IPS DF 6.9 (cell line): Measurements from ENCODE around the gene TEDC2.
"Not testable (repeated sequence)": the region's sequence is repeated elsewhere in the genome, so short reads cannot be mapped to it uniquely, and the experiment has no call there.

ENCODE experiments used
- DNase-seq: peaks from one replicate; pipeline ENCODE4 v3.0.0-alpha.2; 2013; ENCODE audit warnings: low read depth, low spot score
- H3K27ac ChIP-seq: one replicate; pipeline ENCODE4 v1.5.1; 2013; ENCODE audit warnings: low read length, control low read depth
- H3K27me3 ChIP-seq: 2 replicates; pipeline ENCODE4 v1.6.1; 2013; ENCODE audit warnings: mild to moderate bottlenecking, low read length; ENCODE audit not compliant: control insufficient read depth, insufficient read depth
- H3K36me3 ChIP-seq: 2 replicates; pipeline ENCODE4 v1.6.1; 2013; ENCODE audit warnings: low read length; ENCODE audit not compliant: control insufficient read depth, insufficient read depth
- H3K4me1 ChIP-seq: 2 replicates; pipeline ENCODE4 v1.6.1; 2013; ENCODE audit warnings: low read length; ENCODE audit not compliant: control insufficient read depth, insufficient read depth
- H3K4me3 ChIP-seq: 2 replicates; pipeline ENCODE4 v1.5.1; 2013; ENCODE audit warnings: mild to moderate bottlenecking, low read length
- H3K9me3 ChIP-seq: 2 replicates; pipeline ENCODE4 v1.6.1; 2013; ENCODE audit warnings: low read length, inconsistent platforms; ENCODE audit not compliant: control insufficient read depth, insufficient read depth
- WGBS: extraction: QIAGEN DNeasy Blood & Tissue Kit; methylation state at CpG from one replicate; pipeline ENCODE4 v1.1.7; 2013; ENCODE audit warnings: mixed read lengths, missing lambda C conversion rate; ENCODE audit not compliant: insufficient read length, insufficient coverage; 5-methylcytosine and 5-hydroxymethylcytosine counted together

TEDC2 gene

DNA sequence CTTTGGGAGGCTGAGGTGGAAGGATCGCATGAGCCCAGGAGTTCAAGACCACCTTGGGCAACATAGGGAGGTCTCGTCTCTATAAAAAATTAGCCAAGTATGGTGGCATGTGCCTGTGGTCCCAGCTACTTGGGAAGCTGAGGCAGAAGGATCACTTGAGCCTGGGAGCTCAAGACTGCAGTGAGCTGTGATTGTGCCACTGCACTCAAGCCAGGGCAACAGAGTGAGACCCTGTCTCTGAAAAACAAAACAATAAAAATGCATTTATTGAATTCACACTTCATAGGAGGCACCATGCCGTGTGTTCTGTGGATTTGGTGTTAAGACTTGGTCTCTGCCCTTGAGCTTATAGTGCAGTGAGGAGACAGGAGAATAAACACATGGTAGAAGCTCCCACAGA, 17.4 kb downstream of the TEDC2 start:
- H3K9me3 ChIP-seq, result no peaks in the 10 kb centered on the region
- H3K4me1 ChIP-seq, result peaks cover 4% of the 10 kb centered on the region
- no peak for DNase-seq
- no peaks in the 10 kb centered on the region for H3K36me3 ChIP-seq
- H3K4me3 ChIP-seq, result no peak overlapping the region
- peaks cover 4% of the 10 kb centered on the region; the same call in 1 of the 2 replicates for H3K27me3 ChIP-seq
- no CpG with 5 or more reads among the region's 3 CpGs for WGBS
- no peak overlapping the region for H3K27ac ChIP-seq

- no peak overlapping the region for H3K4me3 ChIP-seq
- peaks cover under 1% of the 10 kb centered on the region; the same call in 1 of the 2 replicates for H3K27me3 ChIP-seq
- DNase-seq, result no peak
- H3K4me1 ChIP-seq, result peaks cover 2% of the 10 kb centered on the region
- WGBS, result no CpG with 5 or more reads among the region's 8 CpGs
- H3K36me3 ChIP-seq, result no peaks in the 10 kb centered on the region
- no peak overlapping the region for H3K27ac ChIP-seq
- H3K9me3 ChIP-seq, result no peaks in the 10 kb centered on the region
These were observed 18.4 kb downstream of the TEDC2 start for GRCh38 chr16:2478279-2478678.

DNA sequence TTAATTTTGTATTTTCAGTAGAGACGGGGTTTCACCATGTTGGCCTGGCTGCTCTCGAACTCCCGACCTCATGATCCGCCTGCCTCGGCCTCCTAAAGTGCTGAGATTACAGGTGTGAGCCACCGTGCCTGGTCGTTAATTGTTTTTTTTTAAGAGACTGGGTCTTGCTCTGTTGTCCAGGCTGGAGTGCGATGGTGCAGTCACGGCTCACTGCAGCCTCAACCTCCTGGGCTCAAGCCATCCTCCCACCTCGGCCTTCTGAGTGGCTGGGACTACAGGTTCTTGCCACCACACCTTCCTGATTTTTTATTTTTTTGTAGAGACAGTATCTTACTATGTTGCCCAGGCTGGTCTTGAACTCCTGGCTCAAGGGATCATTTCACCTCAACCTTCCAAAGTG, 20.1 kb downstream of the TEDC2 start:
- WGBS, result no CpG with 5 or more reads among the region's 10 CpGs
- H3K27me3 ChIP-seq, DNase-seq: not testable (repeated sequence)

DNA sequence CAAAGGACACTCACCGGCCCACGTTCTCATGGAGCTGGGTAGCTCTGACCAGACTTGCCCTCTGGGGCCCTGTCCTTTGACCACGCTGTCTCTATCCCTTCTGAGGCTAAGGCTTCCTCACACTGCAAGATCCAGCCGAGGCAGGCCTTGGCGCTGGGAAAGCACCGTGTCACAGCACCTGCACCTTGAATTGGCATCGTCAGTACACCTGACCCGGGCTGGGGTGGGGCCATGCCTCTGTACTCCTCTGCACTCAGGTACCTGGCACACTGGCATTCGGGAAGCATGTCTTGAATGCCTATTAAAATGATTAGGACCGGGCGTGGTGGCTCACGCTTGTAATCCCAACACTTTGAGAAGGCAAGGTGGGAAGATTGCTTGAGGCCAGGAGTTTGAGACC, 21.0 kb downstream of the TEDC2 start:
- no peak overlapping the region for H3K4me3 ChIP-seq
- no peaks in the 10 kb centered on the region for H3K9me3 ChIP-seq
- no peaks in the 10 kb centered on the region; the same call in 1 of the 2 replicates for H3K4me1 ChIP-seq
- H3K27me3 ChIP-seq, result no peaks in the 10 kb centered on the region
- no peaks in the 10 kb centered on the region for H3K36me3 ChIP-seq
- DNase-seq, result no peak
- no CpG with 5 or more reads among the region's 12 CpGs for WGBS
- H3K27ac ChIP-seq, result no peak overlapping the region

More for the DNA sequence above, 20.1 kb downstream of the TEDC2 start:
- not testable (repeated sequence) for H3K36me3 ChIP-seq, H3K9me3 ChIP-seq, H3K27ac ChIP-seq, H3K4me3 ChIP-seq, H3K4me1 ChIP-seq

DNA sequence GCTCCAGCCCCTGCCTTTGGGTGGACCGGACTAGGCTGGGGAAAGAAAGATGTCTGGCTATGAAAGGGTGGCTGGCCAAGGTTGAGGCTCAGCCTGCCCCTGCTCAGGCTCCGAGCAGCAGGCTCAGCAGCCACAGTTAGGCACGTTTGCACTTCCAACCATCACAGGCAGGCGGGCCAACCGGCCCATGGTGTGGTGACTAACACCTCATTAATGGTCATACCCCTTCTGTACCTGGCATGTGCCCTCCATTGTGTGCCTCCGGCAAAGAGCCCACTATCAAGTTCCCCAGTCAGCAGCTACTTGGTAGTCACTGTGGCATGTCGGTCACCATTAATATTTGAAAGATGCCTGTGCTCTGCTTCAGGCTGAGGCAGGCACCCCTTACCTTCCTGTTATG, 21.8 kb downstream of the TEDC2 start:
- Histone ChIP-seq H3K27me3 (no peaks in the 10 kb centered on the region), H3K36me3 (no peaks in the 10 kb centered on the region), H3K9me3 (no peaks in the 10 kb centered on the region), H3K4me1 (no peaks in the 10 kb centered on the region), H3K4me3 (no peak overlapping the region), H3K27ac (no peak overlapping the region)
- no peak for DNase-seq
- no CpG with 5 or more reads among the region's 7 CpGs for whole genome bisulfite sequencing

GRCh38 chr16:2482249-2482648, 22.3 kb downstream of the TEDC2 start:
- no peaks in the 10 kb centered on the region for H3K36me3 ChIP-seq
- no peak overlapping the region for H3K27ac ChIP-seq
- no CpG with 5 or more reads among the region's 13 CpGs for WGBS

GRCh38 chr16:2482708-2483534, 23.0 kb downstream of the TEDC2 start:
- no peak for DNase-seq
- no CpG with 5 or more reads among the region's 32 CpGs for WGBS
- Histone ChIP-seq H3K4me1 (no peaks in the 10 kb centered on the region), H3K36me3 (no peaks in the 10 kb centered on the region), H3K9me3 (no peaks in the 10 kb centered on the region), H3K4me3 (no peak overlapping the region), H3K27me3 (no peaks in the 10 kb centered on the region), H3K27ac (no peak overlapping the region)

More at GRCh38 chr16:2482249-2482648, 22.3 kb downstream of the TEDC2 start:
- no peaks in the 10 kb centered on the region for H3K27me3 ChIP-seq
- DNase-seq, result no peak
- H3K4me1 ChIP-seq, result no peaks in the 10 kb centered on the region
- no peaks in the 10 kb centered on the region for H3K9me3 ChIP-seq
- no peak overlapping the region for H3K4me3 ChIP-seq

GRCh38 chr16:2483939-2484897, 24.3 kb downstream of the TEDC2 start:
- Histone ChIP-seq H3K27me3 (no peaks in the 10 kb centered on the region), H3K4me3 (no peak overlapping the region), H3K27ac (no peak overlapping the region), H3K36me3 (no peaks in the 10 kb centered on the region), H3K9me3 (no peaks in the 10 kb centered on the region), H3K4me1 (no peaks in the 10 kb centered on the region)
- no CpG with 5 or more reads among the region's 16 CpGs for WGBS
- no peak for DNase-seq

GRCh38 chr16:2484898-2485508, 25.1 kb downstream of the TEDC2 start:
- Histone ChIP-seq H3K27me3 (no peaks in the 10 kb centered on the region), H3K36me3 (no peaks in the 10 kb centered on the region), H3K4me1 (no peaks in the 10 kb centered on the region), H3K9me3 (no peaks in the 10 kb centered on the region), H3K27ac (no peak overlapping the region), H3K4me3 (no peak overlapping the region)
- no CpG with 5 or more reads among the region's 13 CpGs for WGBS
- DNase-seq, result no peak

- no peak overlapping the region for H3K4me3 ChIP-seq
- DNase-seq, result no peak
- no peaks in the 10 kb centered on the region for H3K4me1 ChIP-seq
- no peak overlapping the region for H3K27ac ChIP-seq
- no peaks in the 10 kb centered on the region for H3K27me3 ChIP-seq
- no CpG with 5 or more reads among the region's 33 CpGs for WGBS
- no peaks in the 10 kb centered on the region for H3K36me3 ChIP-seq
- H3K9me3 ChIP-seq, result no peaks in the 10 kb centered on the region
These were observed 26.1 kb downstream of the TEDC2 start for GRCh38 chr16:2485811-2486507.
